HepG2 (cell line): ENCODE results near the gene TP53AIP1. TPM values are rescaled to one million over a fixed set of nuclear protein-coding genes. Genes with fewer than 3 reads are reported as not detected.

ENCODE experiments used
- ATAC-seq: fragments of 200-7000 bp; cut with Tn5 transposase; 3 replicates; pipeline ENCODE4 v1.9.1; 2020; ENCODE audit warnings: mild to moderate bottlenecking, moderate library complexity
- BruUV-seq: library from RNA; stranded (reverse); fragments of 400-500 nt; replicated peaks from 2 replicates; lab custom pipeline; 2021; lab: Mats Ljungman, UMichigan
- CTCF ChIA-PET: fragments of 300-600 bp; formaldehyde crosslinking; extraction: SDS; loops from one replicate; lab custom pipeline; 2021; ENCODE audit warnings: low total read pairs, inconsistent platforms, low intra/inter-chr PET ratio; lab: Yijun Ruan, JAX
- POLR2A ChIA-PET: fragments of 350-600 bp; sonication (Branson Sonifier 250); formaldehyde crosslinking; loops from one replicate; lab custom pipeline; 2020; ENCODE audit warnings: antibody characterized with exemption, inconsistent platforms; lab: Yijun Ruan, JAX
- DNase-seq: peaks from one replicate; pipeline ENCODE4 v3.0.0-alpha.2; 2015; ENCODE audit warnings: low spot score
- FAIRE-seq: peaks from 3 replicates; lab custom pipeline; 2011; peaks lifted over from hg19 to GRCh38; lab: Jason Lieb, UNC
- H2AFZ ChIP-seq: one replicate; pipeline ENCODE4 v1.6.1; 2011; ENCODE audit warnings: low read length, inconsistent platforms
- H3K27ac ChIP-seq: fragments of 300-600 bp; 3 replicates; pipeline ENCODE4 v1.8.0; 2011; ENCODE audit warnings: mixed run types, mild to moderate bottlenecking, mixed read lengths, low read length, inconsistent platforms; ENCODE audit not compliant: insufficient read depth; ENCODE audit errors: extremely low read length
- H3K27me3 ChIP-seq, 2 experiments: fragments of 200-600 bp in 1 of 2; 2 replicates in 1 of 2; 3 replicates in 1 of 2; pipeline versions ENCODE4 v1.6.0 to v1.8.0; 2011; ENCODE audit warnings: low read length in 2 of 2, mild to moderate bottlenecking in 2 of 2, moderate library complexity in 2 of 2, inconsistent platforms in 1 of 2; ENCODE audit not compliant: insufficient read depth in 2 of 2, control insufficient read depth in 1 of 2
- H3K36me3 ChIP-seq, 2 experiments: fragments of 200-600 bp in 1 of 2; replicated peaks in 1 of 2; 2 replicates in 1 of 2; 3 replicates in 1 of 2; pipeline versions ENCODE4 v1.5.1 to v1.8.0; 2011; ENCODE audit warnings: low read length in 2 of 2, inconsistent platforms in 1 of 2; ENCODE audit not compliant: insufficient read depth in 2 of 2, control insufficient read depth in 1 of 2
- H3K4me1 ChIP-seq: 2 replicates; pipeline ENCODE4 v1.5.1; 2012; ENCODE audit warnings: low read length, inconsistent platforms; ENCODE audit not compliant: insufficient read depth
- H3K4me2 ChIP-seq: 2 replicates; pipeline ENCODE4 v1.6.0; 2011; ENCODE audit warnings: low read depth, low read length, inconsistent platforms
- H3K4me3 ChIP-seq, 3 experiments: fragments of 200-600 bp in 1 of 3; sonication (generic), shearing (Covaris generic) in 1 of 3; replicated peaks in 1 of 3; 2 replicates each; pipeline ENCODE4 v1.5.1; 2011 to 2016; ENCODE audit warnings: low read length in 3 of 3, inconsistent platforms in 2 of 3, low read depth in 2 of 3, mild to moderate bottlenecking in 2 of 3, control low read depth in 1 of 3, mixed read lengths in 1 of 3; ENCODE audit not compliant: insufficient read depth in 1 of 3
- H3K79me2 ChIP-seq: one replicate; pipeline ENCODE4 v1.6.1; 2011; ENCODE audit warnings: low read length, inconsistent platforms; ENCODE audit not compliant: insufficient read depth
- H3K9ac ChIP-seq: 2 replicates; pipeline ENCODE4 v1.6.0; 2011; ENCODE audit warnings: mild to moderate bottlenecking, low read depth, low read length, inconsistent platforms; ENCODE audit not compliant: insufficient read depth
- H3K9me3 ChIP-seq: 2 replicates; pipeline ENCODE4 v1.5.1; 2012; ENCODE audit warnings: mild to moderate bottlenecking, low read length
- H4K20me1 ChIP-seq: 2 replicates; pipeline ENCODE4 v1.6.0; 2011; ENCODE audit warnings: inconsistent platforms, mild to moderate bottlenecking, low read length, moderate library complexity; ENCODE audit not compliant: insufficient read depth
- AKNA ChIP-seq: sonication (generic); formaldehyde crosslinking; IDR thresholded peaks from 2 replicates; pipeline ENCODE4 v1.4.0; 2020; ENCODE audit warnings: missing genetic modification reagents, borderline replicate concordance
- ASH2L ChIP-seq: fragments of 300-600, 200-600 bp; sonication (generic); IDR thresholded peaks from 2 replicates; pipeline ENCODE4 v1.7.0; 2017; ENCODE audit warnings: low read depth, mild to moderate bottlenecking, moderate library complexity, mixed read lengths, low read length; ENCODE audit not compliant: insufficient read length
- CAMTA2 ChIP-seq: sonication (generic); formaldehyde crosslinking; IDR thresholded peaks from 2 replicates; pipeline ENCODE4 v1.4.0; 2020; ENCODE audit warnings: mild to moderate bottlenecking, missing genetic modification reagents, borderline replicate concordance
- KLF15 ChIP-seq: sonication (generic); formaldehyde crosslinking; IDR thresholded peaks from 2 replicates; pipeline ENCODE4 v1.8.1; 2023; ENCODE audit warnings: borderline replicate concordance, mild to moderate bottlenecking, inconsistent platforms, missing genetic modification reagents, mixed read lengths
- MEF2D ChIP-seq: sonication (generic); formaldehyde crosslinking; IDR thresholded peaks from 2 replicates; pipeline ENCODE4 v1.5.1; 2020; ENCODE audit warnings: mild to moderate bottlenecking, missing genetic modification reagents
- MYNN ChIP-seq: sonication (generic); formaldehyde crosslinking; IDR thresholded peaks from 2 replicates; pipeline ENCODE4 v1.4.0; 2020; ENCODE audit warnings: mild to moderate bottlenecking, low read depth, missing genetic modification reagents
- PLSCR1 ChIP-seq: sonication (generic); formaldehyde crosslinking; IDR thresholded peaks from 2 replicates; pipeline ENCODE4 v1.5.0; 2020; ENCODE audit warnings: missing genetic modification reagents, mild to moderate bottlenecking, borderline replicate concordance
- TFE3 ChIP-seq: IDR thresholded peaks from 2 replicates; pipeline ENCODE4 v1.6.1; 2016
- ZBTB25 ChIP-seq: IDR thresholded peaks from 2 replicates; pipeline ENCODE4 v1.6.1; 2018; ENCODE audit warnings: missing genetic modification reagents
- ZFP41 ChIP-seq: sonication (generic); formaldehyde crosslinking; IDR thresholded peaks from 2 replicates; pipeline ENCODE4 v1.4.0; 2020; ENCODE audit warnings: mild to moderate bottlenecking, missing genetic modification reagents, borderline replicate concordance
- ZNF34 ChIP-seq: sonication (generic); formaldehyde crosslinking; IDR thresholded peaks from 2 replicates; pipeline ENCODE4 v1.4.0; 2020; ENCODE audit warnings: mild to moderate bottlenecking, missing genetic modification reagents, borderline replicate concordance
- ZNF362 ChIP-seq: sonication (generic); formaldehyde crosslinking; IDR thresholded peaks from 2 replicates; pipeline ENCODE4 v1.4.0; 2020; ENCODE audit warnings: missing genetic modification reagents, mild to moderate bottlenecking, borderline replicate concordance
- ZNF530 ChIP-seq: sonication (generic); formaldehyde crosslinking; IDR thresholded peaks from 2 replicates; pipeline ENCODE4 v1.5.0; 2020; ENCODE audit warnings: low read depth, mild to moderate bottlenecking, missing genetic modification reagents
- ZNF773 ChIP-seq: sonication (generic); formaldehyde crosslinking; IDR thresholded peaks from 2 replicates; pipeline ENCODE4 v1.4.0; 2020; ENCODE audit warnings: missing genetic modification reagents, borderline replicate concordance
- WGBS: methylation state at CpG from one replicate; pipeline ENCODE4 v1.1.6; 2017; ENCODE audit warnings: low lambda C conversion rate; 5-methylcytosine and 5-hydroxymethylcytosine counted together
- in situ Hi-C: cut with HindIII; loops from 2 replicates; pipeline ENCODE4 v1.10.0; 2017; ENCODE audit warnings: low pct_unique_long_range_greater_than_20kb; ENCODE audit not compliant: extremely low pct_ligation_motif_present
- intact Hi-C: fragments of 100-400 bp; cut with micrococcal nuclease; formaldehyde crosslinking; loops from one replicate; pipeline ENCODE4 v1.10.0; 2022; ENCODE audit not compliant: unreplicated experiment
- polyA plus RNA-seq, 8 experiments: library from polyadenylated mRNA; depleted of rRNA in 3 of 8; stranded (reverse) in 7 of 8; unstranded in 1 of 8; fragments of >200 nt; fragmentation: Illumina TruSeq in 4 of 8; extraction: Trizol in 4 of 8; gene quantifications; 2 replicates each; pipeline versions ENCODE4 v1.2.1 to v1.2.3, GENCODE V29; 2011 to 2016; ENCODE audit warnings: low read depth in 4 of 8, missing spikeins in 1 of 8, mixed read lengths in 1 of 8; ENCODE audit not compliant: insufficient read depth in 1 of 8
- total RNA-seq, 5 experiments: library from RNA; depleted of rRNA; stranded (reverse); fragments of >200 nt; fragmentation: Illumina TruSeq; extraction: Trizol; gene quantifications; 2 replicates each; pipeline ENCODE4 v1.2.3, GENCODE V29; 2016; ENCODE audit warnings: low read depth in 1 of 5

TP53AIP1 gene
- total and polyA plus RNA-seq, 2 of the 13 experiments (the other 11 are each of a cell fraction or from before 2014, with no cell fraction given): 0.11 TPM; not detected in 1

GRCh38 chr11:128902515-128903066 is 40.1 kb downstream of the TP53AIP1 start:
- FAIRE-seq (no peak), DNase-seq (no peak), ATAC-seq (no peak)
- Histone ChIP-seq H3K27me3 (peaks cover 5 to 27% of the 10 kb centered on the region in 2 experiments; a peak in 3 of 5 replicates), H3K9ac (no peak overlapping the region), H4K20me1 (no peaks in the 10 kb centered on the region), H3K4me2 (no peak overlapping the region), H3K36me3 (no peaks in the 10 kb centered on the region), H3K27ac (no peak overlapping the region), H3K4me1 (no peaks in the 10 kb centered on the region), H3K4me3 (no peak overlapping the region), H2AFZ (no peak overlapping the region), H3K9me3 (no peaks in the 10 kb centered on the region), H3K79me2 (no peaks in the 10 kb centered on the region)
- 57% methylated on average over 5 of the region's 10 CpGs for WGBS
- in situ Hi-C loops: no loop called here
- intact Hi-C loops: no loop called here
- no TSS peak for BruUV-seq
- POLR2A ChIA-PET: no interaction called here
- CTCF ChIA-PET: no interaction called here
- no peak for TF ChIP-seq ZFP41 (CRISPR knock-in tag)
- TF ChIP-seq ZNF530 (CRISPR knock-in tag): no peak
- TF ChIP-seq ZNF34 (CRISPR knock-in tag): no peak
- no peak for TF ChIP-seq CAMTA2 (CRISPR knock-in tag)
- TF ChIP-seq ZBTB25: no peak
- no peak for TF ChIP-seq MYNN (CRISPR knock-in tag)
- no peak for TF ChIP-seq ASH2L
- no peak for TF ChIP-seq ZNF773 (CRISPR knock-in tag)
- TF ChIP-seq PLSCR1 (CRISPR knock-in tag): no peak
- TF ChIP-seq AKNA (CRISPR knock-in tag): no peak
- TF ChIP-seq KLF15 (CRISPR knock-in tag): no peak
- no peak for TF ChIP-seq MEF2D
- no peak for TF ChIP-seq ZNF362 (CRISPR knock-in tag)
- no peak for TF ChIP-seq TFE3 (CRISPR knock-in tag)
